Fibroblast of lung (primary cell): ENCODE measurements around the gene CARD8.
"Not testable (repeated sequence)": the region's sequence is repeated elsewhere in the genome, so short reads cannot be mapped to it uniquely, and the experiment has no call there.

Experiments used
- EZH2 ChIP-seq: IDR thresholded peaks from 2 replicates; pipeline ENCODE4 v1.5.1; 2012; ENCODE audit warnings: low read length, control low read depth, mild to moderate bottlenecking; ENCODE audit errors: missing control alignments
- TF ChIP-seq, protein P1 (sequence below), 2 donors: IDR thresholded peaks in 1 of 2; conservative IDR thresholded peaks in 1 of 2; 1 replicate in 1 of 2; 2 replicates in 1 of 2; pipeline ENCODE4 v1.5.1; 2011 to 2012; ENCODE audit warnings: low read length in 2 of 2, control low read depth in 1 of 2, inconsistent platforms in 1 of 2, low read depth in 1 of 2, mild to moderate bottlenecking in 1 of 2

DNA sequence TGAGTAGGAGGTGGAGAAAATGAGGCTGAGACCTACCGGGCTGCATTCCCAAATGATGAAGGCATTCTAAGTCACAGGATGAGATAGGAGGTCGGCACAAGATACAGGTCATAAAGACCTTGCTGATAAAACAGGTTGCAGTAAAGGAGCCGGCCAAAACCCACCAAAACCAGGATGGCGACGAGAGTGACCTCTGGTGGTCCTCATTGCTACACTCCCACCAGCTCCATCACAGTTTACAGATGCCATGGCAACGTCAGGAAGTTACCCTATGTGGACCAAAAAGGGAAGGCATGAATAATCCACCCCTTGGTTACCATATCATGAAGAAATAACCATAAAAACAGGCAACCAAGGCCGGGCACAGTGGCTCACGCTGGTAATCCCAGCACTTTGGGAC, 9.6 kb upstream of the CARD8 start:
- TF ChIP-seq, protein P1, sequence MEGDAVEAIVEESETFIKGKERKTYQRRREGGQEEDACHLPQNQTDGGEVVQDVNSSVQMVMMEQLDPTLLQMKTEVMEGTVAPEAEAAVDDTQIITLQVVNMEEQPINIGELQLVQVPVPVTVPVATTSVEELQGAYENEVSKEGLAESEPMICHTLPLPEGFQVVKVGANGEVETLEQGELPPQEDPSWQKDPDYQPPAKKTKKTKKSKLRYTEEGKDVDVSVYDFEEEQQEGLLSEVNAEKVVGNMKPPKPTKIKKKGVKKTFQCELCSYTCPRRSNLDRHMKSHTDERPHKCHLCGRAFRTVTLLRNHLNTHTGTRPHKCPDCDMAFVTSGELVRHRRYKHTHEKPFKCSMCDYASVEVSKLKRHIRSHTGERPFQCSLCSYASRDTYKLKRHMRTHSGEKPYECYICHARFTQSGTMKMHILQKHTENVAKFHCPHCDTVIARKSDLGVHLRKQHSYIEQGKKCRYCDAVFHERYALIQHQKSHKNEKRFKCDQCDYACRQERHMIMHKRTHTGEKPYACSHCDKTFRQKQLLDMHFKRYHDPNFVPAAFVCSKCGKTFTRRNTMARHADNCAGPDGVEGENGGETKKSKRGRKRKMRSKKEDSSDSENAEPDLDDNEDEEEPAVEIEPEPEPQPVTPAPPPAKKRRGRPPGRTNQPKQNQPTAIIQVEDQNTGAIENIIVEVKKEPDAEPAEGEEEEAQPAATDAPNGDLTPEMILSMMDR (conservative IDR thresholded peaks at IDR 0.05 in 1 of 2, IDR thresholded peaks at IDR 0.05 in 1 of 2; ENCODE audit: low read depth in 1 of 2, low read length in 2 of 2), result not testable (repeated sequence)
- TF ChIP-seq EZH2, result not testable (repeated sequence)
